ENCODE measurements around the gene INSYN2B. TPM values are rescaled to one million over a fixed set of nuclear protein-coding genes. Genes with fewer than 3 reads are reported as not detected.

Gene INSYN2B
- total and polyA plus RNA-seq, 2 of the 8 experiments (the other 6 are each of a cell fraction or from before 2014, with no cell fraction given), result not detected

DNA sequence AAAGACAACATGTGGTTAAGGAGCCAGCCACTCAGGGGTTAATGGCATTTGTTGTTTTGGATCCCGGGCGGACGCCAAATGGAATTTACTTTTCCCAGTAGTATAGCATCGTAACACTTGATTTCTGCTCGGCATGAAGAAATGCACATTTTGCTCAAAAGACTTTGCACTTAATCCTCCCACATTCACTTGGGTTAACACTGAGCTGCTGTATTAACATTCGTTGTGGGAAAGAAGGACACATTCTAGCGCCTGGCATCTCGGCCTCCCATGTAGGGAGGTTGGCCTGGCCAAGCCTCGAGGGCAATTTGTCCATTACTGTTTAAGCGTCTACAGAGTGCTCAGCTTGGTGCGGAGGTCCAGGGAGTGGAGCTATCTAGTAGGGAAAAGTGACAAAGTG is 32.3 kb upstream of the INSYN2B start:
- no peak overlapping the region for H4K5ac ChIP-seq (ENCODE audit: insufficient read length, low read depth, low read length)
- POLR2A ChIA-PET (ENCODE audit: partially characterized antibody), result no interaction called here
- no peak for DNase-seq (ENCODE audit: low read depth in 1 of 2, low spot score in 2 of 2)

More for the DNA sequence above, 32.3 kb upstream of the INSYN2B start:
- Histone ChIP-seq H2BK15ac (ENCODE audit: low read length) (no peak overlapping the region), H3K27me3 (replicated peaks in 1 of 4; ENCODE audit: control insufficient read depth in 3 of 4, extremely low read depth in 1 of 4, insufficient read depth in 3 of 4, low read length in 3 of 4) (no peaks in the 10 kb centered on the region), H2AK5ac (ENCODE audit: low read depth, low read length) (no peak overlapping the region), H3K4me3 (ENCODE audit: extremely low read depth in 1 of 4, insufficient read depth in 2 of 4, low read depth in 3 of 4, low read length in 4 of 4) (no peak overlapping the region), H3K9me3 (ENCODE audit: insufficient read depth in 2 of 2, low read depth in 1 of 2, low read length in 1 of 2) (no peaks in the 10 kb centered on the region), H3K4ac (replicated peaks; ENCODE audit: insufficient read length, low read depth, low read length) (no peak overlapping the region), H4K91ac (replicated peaks; ENCODE audit: insufficient read length, low read length) (no peak overlapping the region), H3K9ac (replicated peaks in 1 of 4; ENCODE audit: extremely low read depth in 1 of 4, low read depth in 3 of 4, low read length in 3 of 4) (no peak overlapping the region), H4K20me1 (replicated peaks in 1 of 2; ENCODE audit: control insufficient read depth in 1 of 2, insufficient read depth in 2 of 2, low read length in 2 of 2) (no peaks in the 10 kb centered on the region), H3K4me1 (replicated peaks in 1 of 4; ENCODE audit: control insufficient read depth in 3 of 4, insufficient read depth in 4 of 4, low read length in 3 of 4) (no peaks in the 10 kb centered on the region), H4K8ac (ENCODE audit: extremely low read depth, insufficient read depth, low read length) (no peak overlapping the region), H2BK20ac (ENCODE audit: low read length) (no peak overlapping the region), H2AFZ (ENCODE audit: low read length) (no peak overlapping the region), H3K36me3 (ENCODE audit: control insufficient read depth in 2 of 4, insufficient read depth in 4 of 4, low read length in 3 of 4) (no peaks in the 10 kb centered on the region), H3K4me2 (ENCODE audit: insufficient read depth in 1 of 2, low read depth in 2 of 2, low read length in 2 of 2) (no peak overlapping the region), H3K79me1 (ENCODE audit: low read depth, low read length) (no peaks in the 10 kb centered on the region), H3K23me2 (ENCODE audit: low read depth, low read length) (no peaks in the 10 kb centered on the region), H3K56ac (replicated peaks; ENCODE audit: insufficient read length, low read depth, low read length) (no peak overlapping the region), H3K79me2 (ENCODE audit: control insufficient read depth in 1 of 2, insufficient read depth in 2 of 2, low read length in 2 of 2) (no peaks in the 10 kb centered on the region), H2BK12ac (ENCODE audit: low read depth, low read length) (no peak overlapping the region), H3K14ac (ENCODE audit: insufficient read length) (no peak overlapping the region), H3K18ac (ENCODE audit: extremely low read depth, low read length) (no peak overlapping the region), H3K23ac (ENCODE audit: insufficient read length) (no peak overlapping the region), H2BK5ac (ENCODE audit: low read depth, low read length) (no peak overlapping the region), H2BK120ac (replicated peaks; ENCODE audit: low read depth, low read length) (no peak overlapping the region), H3K27ac (ENCODE audit: low read depth, low read length) (no peak overlapping the region)
- TF ChIP-seq CHD1 (IDR thresholded peaks at IDR 0.05; ENCODE audit: low read depth, low read length) (no peak), TAF1 (IDR thresholded peaks at IDR 0.05; ENCODE audit: low read depth, low read length) (no peak), POLR2AphosphoS5 (IDR thresholded peaks at IDR 0.05; ENCODE audit: low read depth, low read length) (no peak), CREB1 (IDR thresholded peaks at IDR 0.05) (no peak), GABPA (IDR thresholded peaks at IDR 0.05; ENCODE audit: borderline replicate concordance, insufficient read depth, low read length) (no peak), RAD21 (IDR thresholded peaks at IDR 0.05 in 1 of 2, conservative IDR thresholded peaks at IDR 0.05 in 1 of 2; ENCODE audit: low read depth in 2 of 2, low read length in 2 of 2) (no peak)
- CTCF ChIA-PET (ENCODE audit: partially characterized antibody), result no interaction called here
- FAIRE-seq, result no peak
- WGBS, 2 experiments (ENCODE audit: extremely low coverage in 1 of 2, insufficient coverage in 1 of 2, insufficient read length in 1 of 2, insufficient replicate concordance in 2 of 2, low coverage in 1 of 2, low lambda C conversion rate in 2 of 2, missing lambda C conversion rate in 1 of 2), result 91% methylated on average over 11 of the region's 11 CpGs; no CpG with 5 or more reads in 1 of the 2 experiments
